Activated T-helper 2 cell treated with anti-CD3 and anti-CD28 coated beads, Interferon-gamma antibody, Interleukin-2, Interleukin-4, amounts not matched to agents 10 μg/mL and 5 μg/mL and 100 μg/mL, durations not matched to agents 14 hours and 24 hours and 36 hours (primary cell): ENCODE results near the gene LMTK3. TPM values are rescaled to one million over a fixed set of nuclear protein-coding genes. Genes with fewer than 3 reads are reported as not detected.
"Not testable (repeated sequence)": the region's sequence is repeated elsewhere in the genome, so short reads cannot be mapped to it uniquely, and the experiment has no call there.

Source experiments
- DNase-seq: peaks from one replicate; pipeline ENCODE4 v3.0.0; 2021; ENCODE audit warnings: low spot score
- H3K27ac Mint-ChIP-seq: one replicate; pipeline ENCODE4 v1.8.0; 2021; ENCODE audit warnings: mixed read lengths
- H3K27me3 Mint-ChIP-seq: one replicate; pipeline ENCODE4 v1.8.0; 2021; ENCODE audit warnings: low read depth, mixed read lengths
- H3K36me3 Mint-ChIP-seq: one replicate; pipeline ENCODE4 v1.8.0; 2021; ENCODE audit warnings: low read depth, mixed read lengths
- H3K4me1 Mint-ChIP-seq: one replicate; pipeline ENCODE4 v1.8.0; 2021; ENCODE audit warnings: low read depth, mixed read lengths
- H3K4me3 Mint-ChIP-seq: one replicate; pipeline ENCODE4 v1.8.0; 2021; ENCODE audit warnings: low read depth, mild to moderate bottlenecking, moderate library complexity, mixed read lengths
- H3K9me3 Mint-ChIP-seq: one replicate; pipeline ENCODE4 v1.8.0; 2021; ENCODE audit warnings: mixed read lengths
- intact Hi-C: fragments of 100-400 bp; cut with micrococcal nuclease; formaldehyde crosslinking; loops from one replicate; pipeline ENCODE4 v1.15.1; 2023
- total RNA-seq: library from RNA; stranded (reverse); gene quantifications from 2 replicates; pipeline ENCODE4 v1.2.3, GENCODE V29; 2022

Gene LMTK3
- total RNA-seq, 1 donor from 2014 or later = 5.1 TPM

DNA sequence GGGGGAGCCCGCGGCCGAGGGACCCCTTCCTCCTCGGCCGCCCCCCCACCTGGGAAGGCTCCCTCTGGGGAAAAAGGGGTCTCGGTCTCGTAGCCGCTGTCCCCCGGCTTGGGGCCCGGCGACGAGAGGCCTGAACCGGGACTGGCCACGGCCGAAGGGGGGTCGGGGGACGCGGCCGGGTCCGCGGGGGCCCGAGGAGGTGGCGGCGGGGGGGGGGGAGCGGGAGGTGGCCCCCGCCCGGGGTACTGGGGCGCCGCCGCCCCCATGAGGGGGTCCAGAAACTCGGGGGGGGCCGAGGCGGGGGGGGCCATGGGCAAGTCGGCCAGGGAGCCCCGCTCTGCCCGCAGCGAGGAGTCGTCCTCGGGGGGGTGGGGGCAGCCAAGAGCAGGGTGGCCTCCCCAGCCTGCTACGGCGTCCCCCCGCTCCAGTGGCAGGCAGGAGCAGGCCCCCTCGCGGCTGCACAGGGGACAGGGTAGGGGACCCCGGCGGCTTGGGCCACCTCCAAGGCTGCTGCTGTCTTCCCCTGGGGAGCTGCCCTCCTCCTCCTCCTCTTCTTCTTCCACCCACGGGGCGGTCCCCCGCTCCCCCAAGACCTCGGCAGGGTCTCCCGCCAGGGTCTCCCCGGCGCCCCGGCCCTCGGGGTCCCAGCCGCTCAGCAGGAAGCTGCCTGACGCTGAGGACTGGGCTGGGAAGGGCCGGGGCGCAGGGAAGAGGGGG lies 12.9 kb downstream of the LMTK3 start:
- H3K9me3 Mint-ChIP-seq = no peaks in the 10 kb centered on the region
- no peaks in the 10 kb centered on the region for H3K36me3 Mint-ChIP-seq
- intact Hi-C loops = no loop called here
- H3K4me3 Mint-ChIP-seq = no peak overlapping the region
- no peak for DNase-seq
- peaks cover 26% of the 10 kb centered on the region for H3K27me3 Mint-ChIP-seq
- H3K27ac Mint-ChIP-seq = no peak overlapping the region
- H3K4me1 Mint-ChIP-seq = peaks cover 10% of the 10 kb centered on the region

DNA sequence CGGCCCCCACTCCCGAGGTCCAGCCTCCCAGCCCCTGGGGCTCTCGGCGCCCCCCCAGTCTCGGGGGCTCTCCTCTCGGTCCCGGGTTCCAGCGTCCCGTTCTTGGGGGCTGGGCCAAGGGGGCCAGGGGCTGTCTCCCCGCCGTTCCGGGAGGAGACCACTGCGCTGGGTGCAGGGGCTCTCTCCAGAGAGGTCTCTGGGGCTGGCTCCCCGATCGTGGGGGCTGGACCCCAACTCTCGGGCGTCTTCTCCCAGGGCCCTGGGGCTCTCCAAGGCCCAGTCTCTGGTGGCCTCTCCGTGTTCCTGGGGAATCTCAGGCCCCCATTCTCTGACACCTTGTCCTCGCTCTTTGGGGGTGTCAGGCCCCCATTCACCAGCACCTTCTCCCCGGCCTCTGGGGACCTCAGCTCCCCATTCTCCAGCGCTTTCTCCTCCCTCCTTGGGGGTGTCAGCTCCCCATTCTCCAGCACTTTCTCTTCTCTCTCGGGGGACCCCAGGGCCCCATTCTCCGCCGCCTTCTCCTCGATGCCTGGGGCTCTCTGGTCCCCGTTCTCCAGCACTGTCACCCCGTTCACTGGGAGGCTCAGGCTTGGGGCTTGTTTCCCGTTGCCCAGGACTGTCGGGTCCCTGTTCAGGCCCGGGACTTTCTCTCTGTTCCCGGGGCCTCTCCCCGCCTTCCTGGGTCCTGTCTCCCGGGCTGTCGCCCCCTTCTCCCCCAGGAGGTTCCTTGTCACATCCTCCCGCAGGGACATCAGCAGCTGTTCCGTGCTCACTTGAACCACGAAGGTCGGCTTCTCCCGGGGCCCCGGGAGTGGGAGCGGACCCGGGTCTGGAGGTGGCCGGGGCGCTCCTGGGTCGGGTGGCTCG lies 13.7 kb downstream of the LMTK3 start:
- H3K36me3 Mint-ChIP-seq = no peaks in the 10 kb centered on the region
- DNase-seq = no peak
- intact Hi-C loops = no loop called here
- H3K9me3 Mint-ChIP-seq = no peaks in the 10 kb centered on the region
- H3K4me3 Mint-ChIP-seq = no peak overlapping the region
- H3K27ac Mint-ChIP-seq = no peak overlapping the region
- peaks cover 26% of the 10 kb centered on the region for H3K27me3 Mint-ChIP-seq
- H3K4me1 Mint-ChIP-seq = peaks cover 11% of the 10 kb centered on the region

DNA sequence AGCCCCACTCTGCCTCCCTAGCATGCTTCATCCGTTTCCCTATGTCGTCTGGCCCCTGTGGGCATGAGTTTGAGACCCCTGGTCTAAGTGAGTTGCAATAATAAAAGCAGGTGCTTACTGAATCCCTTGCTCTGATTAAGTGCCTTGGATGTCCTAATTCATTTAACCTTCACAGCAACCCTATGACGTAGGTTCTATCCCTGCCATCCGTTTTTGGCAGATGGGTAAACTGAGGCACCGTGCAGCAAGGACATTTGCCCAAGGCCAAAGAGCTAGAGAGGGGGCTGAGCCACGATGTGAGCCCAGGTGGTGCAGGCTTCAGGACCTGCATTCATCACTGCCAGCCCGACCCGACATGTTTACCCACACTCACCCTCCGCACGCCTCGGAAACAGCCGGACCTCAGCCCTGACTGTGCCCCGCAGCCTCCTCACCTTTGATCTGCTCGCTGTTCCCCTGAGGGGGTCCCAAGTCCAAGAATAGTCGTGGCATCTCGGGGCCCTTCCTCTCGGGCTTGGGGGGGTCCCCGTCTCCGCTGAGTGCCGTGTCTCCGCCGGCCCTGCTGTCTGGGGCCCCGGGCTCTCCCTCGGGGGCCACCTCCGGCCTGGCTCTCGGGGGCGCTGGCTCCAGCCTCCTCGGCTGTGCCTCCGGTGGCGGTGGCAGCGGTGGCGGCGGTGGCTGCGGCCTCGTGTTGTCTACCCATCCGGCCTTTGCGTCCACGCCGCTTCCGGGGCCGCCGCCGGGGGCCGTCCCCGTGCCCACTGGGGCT lies 14.5 kb downstream of the LMTK3 start:
- Mint-ChIP-seq H3K27ac (no peak overlapping the region), H3K4me1 (peaks cover 17% of the 10 kb centered on the region), H3K4me3 (no peak overlapping the region), H3K27me3 (peaks cover 30% of the 10 kb centered on the region), H3K9me3 (no peaks in the 10 kb centered on the region), H3K36me3 (no peaks in the 10 kb centered on the region)
- intact Hi-C loops = no loop called here
- DNase-seq = no peak

DNA sequence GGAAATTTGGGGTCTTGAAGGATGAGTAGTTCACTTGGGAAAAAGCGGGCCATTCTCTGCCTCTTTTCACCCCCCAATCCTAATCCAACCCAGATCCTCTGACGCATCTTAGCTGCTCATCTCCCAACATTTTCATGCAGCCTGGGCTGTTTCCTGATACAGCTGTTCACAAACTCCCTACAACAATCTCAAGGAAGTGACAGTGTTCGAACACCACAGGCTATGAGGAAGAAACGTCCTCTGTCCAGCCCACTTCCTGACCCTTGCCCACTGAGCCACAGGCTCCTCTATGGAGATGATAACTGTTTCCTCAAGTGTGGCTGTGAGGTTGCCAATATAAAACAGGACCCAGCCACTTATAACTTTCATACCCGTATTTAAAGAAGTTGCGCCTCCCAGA lies 16.2 kb downstream of the LMTK3 start:
- H3K4me1 Mint-ChIP-seq = peaks cover 22% of the 10 kb centered on the region
- H3K36me3 Mint-ChIP-seq = no peaks in the 10 kb centered on the region
- H3K4me3 Mint-ChIP-seq = no peak overlapping the region
- intact Hi-C loops = no loop called here
- no peak for DNase-seq
- H3K9me3 Mint-ChIP-seq = no peaks in the 10 kb centered on the region
- no peak overlapping the region for H3K27ac Mint-ChIP-seq
- H3K27me3 Mint-ChIP-seq = peaks cover 40% of the 10 kb centered on the region

DNA sequence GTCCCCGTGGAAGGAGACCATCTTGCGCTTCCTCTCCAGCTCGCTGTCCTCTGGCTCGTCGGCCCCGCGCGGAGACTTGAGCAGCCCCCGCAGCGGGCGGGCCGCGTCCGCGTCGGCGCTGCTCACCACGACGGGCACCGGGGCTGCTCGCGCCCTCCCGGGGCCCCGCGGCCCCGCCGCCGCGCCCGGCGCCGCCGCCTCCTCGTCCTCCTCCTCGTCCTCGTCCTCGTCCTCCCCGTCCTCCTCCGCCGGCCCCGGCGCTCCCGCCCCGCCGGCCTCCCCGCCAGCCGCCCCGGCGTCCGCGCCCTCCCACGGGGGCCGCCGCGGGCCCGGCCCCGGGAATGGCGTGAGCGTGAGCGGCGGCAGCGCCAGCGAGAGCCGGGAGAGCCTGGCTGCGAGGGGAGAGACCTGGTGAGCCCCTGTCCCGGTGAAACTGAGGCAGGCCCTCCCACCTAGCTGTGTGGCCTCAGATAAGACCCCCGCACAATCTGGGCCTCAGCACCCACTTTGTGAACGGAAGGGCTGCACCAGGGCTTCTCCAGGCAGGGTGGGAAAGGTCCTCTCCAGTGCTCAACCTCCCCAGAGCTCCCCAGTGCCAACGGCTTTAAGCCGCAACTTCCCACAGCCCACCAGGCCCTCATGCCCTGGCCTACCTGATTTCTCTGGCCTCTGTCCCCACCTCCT lies 17.8 kb downstream of the LMTK3 start:
- H3K9me3 Mint-ChIP-seq = no peaks in the 10 kb centered on the region
- no peak overlapping the region for H3K27ac Mint-ChIP-seq
- peak overlapping the region; percentile 72 for H3K4me3 Mint-ChIP-seq
- no peaks in the 10 kb centered on the region for H3K36me3 Mint-ChIP-seq
- no peak for DNase-seq
- H3K27me3 Mint-ChIP-seq = peaks cover 40% of the 10 kb centered on the region
- intact Hi-C loops = loop anchor here (2.0 kb wide), 1 partner anchor 25 kb away; the partner anchor contains the start of gene CYTH2
- H3K4me1 Mint-ChIP-seq = peaks cover 22% of the 10 kb centered on the region

DNA sequence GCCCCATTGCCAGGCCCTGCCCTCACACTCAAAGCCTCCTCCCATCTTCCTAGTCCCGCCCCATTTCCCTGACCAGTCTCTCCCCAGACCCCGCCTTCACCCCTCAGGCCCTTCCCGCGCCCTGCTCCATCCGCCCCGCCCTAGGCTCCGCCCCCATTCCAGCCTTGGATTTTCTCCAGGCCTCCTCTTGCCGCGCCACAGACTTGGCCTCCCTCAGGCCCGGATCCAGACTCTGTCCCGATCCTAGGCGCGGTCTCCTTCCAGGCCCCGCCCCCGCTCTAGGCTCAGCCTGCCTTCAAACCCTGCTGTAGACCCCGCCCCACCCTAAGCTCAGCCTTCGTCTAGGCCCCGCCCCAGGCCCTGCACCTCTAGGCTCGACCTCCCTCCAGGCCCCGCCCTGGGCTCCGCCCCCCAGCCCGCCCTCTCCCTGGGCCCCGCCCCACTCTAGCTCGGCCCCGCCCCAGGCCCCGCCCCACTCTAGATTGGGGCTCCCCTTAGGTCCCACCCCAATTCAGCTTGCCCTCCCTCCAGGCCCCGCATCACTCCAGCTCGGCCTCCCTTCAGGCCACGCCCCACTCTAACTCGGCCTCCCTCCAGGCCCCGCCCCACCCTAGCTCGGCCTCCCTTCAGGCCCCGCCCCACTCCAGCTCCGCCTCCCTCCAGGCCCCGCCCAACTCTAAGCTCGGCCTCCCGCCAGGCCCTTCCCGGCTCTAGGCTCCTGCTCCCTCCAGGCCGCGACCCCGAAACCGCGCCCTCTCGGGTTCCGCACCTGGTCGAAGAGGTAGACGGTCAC lies 18.5 kb downstream of the LMTK3 start:
- Mint-ChIP-seq H3K4me3 (peak overlapping the region; percentile 72), H3K36me3 (no peaks in the 10 kb centered on the region), H3K27me3 (peaks cover 40% of the 10 kb centered on the region), H3K9me3 (no peaks in the 10 kb centered on the region), H3K4me1 (peaks cover 22% of the 10 kb centered on the region), H3K27ac (peak overlapping the region; percentile 23)
- intact Hi-C loops = loop anchor here (2.0 kb wide), 1 partner anchor 24 kb away; the partner anchor contains the start of gene CYTH2
- peak; percentile 80 for DNase-seq

DNA sequence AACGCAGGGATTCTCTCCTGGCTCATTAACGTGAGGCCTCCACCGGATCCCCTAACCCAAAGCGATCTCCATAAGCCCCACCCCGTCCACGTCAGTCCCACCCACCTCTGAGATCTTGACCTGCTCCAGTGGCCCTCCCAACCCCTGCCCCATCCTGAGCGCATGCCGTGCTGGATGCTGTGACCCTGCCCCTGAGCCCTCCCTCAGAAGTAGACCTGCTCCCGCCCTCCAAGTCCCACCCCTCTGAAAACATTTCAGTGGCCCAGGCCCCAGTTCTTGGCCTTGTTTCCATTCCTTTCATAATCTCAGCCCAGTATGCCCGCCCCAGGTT lies 19.9 kb downstream of the LMTK3 start:
- intact Hi-C loops = loop anchor here (2.0 kb wide), 1 partner anchor 23 kb away; the partner anchor contains the start of gene CYTH2
- Mint-ChIP-seq H3K4me3 (peak overlapping the region; percentile 3), H3K36me3 (no peaks in the 10 kb centered on the region), H3K27me3 (peaks cover 34% of the 10 kb centered on the region), H3K4me1 (peaks cover 22% of the 10 kb centered on the region), H3K27ac (no peak overlapping the region), H3K9me3 (no peaks in the 10 kb centered on the region)
- DNase-seq = no peak

DNA sequence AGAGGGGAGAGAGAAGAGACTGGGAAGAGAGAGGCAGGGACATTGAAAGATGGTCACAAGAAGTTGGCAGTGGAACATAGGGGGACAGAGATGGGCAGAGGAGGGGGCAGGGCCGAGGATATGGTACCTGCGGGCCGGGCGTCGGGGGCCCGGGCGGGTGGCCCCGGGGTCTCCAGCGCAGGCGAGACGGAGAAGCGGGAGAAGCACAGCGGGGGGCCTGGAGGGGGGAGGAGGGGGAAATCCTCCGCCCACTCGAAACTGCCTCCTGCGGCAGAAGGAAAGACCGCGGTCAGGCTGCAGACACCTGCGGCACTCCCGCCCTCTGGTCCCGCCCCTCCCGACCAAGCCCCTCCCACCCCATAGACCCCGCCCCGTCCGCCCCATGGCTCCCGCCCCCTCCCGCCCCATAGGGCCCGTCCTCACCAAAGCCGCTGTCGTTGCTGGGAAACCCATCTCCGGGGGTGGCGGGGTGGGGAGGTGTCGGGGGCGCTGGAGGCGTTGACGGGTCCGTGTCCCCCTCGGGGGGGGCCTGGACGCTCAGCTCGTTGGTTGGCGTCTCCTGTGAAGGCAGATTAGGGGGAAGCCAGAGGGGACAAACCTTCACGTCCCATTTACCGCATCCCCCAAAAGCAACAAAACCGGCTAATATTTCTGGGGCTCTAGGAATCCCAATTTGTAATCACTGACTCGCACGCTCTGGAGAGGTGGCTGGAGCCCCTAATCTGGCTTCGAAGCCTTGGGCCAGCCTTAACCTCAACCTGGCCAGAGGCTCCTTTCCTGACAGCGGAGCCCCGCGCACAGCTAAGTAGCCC lies 20.4 kb downstream of the LMTK3 start:
- intact Hi-C loops = loop anchor here (1.0 kb wide), 1 partner anchor 93 kb away; no protein-coding TSS in a partner anchor
- Mint-ChIP-seq H3K36me3 (no peaks in the 10 kb centered on the region), H3K27ac (no peak overlapping the region), H3K4me3 (no peak overlapping the region), H3K9me3 (no peaks in the 10 kb centered on the region), H3K4me1 (peaks cover 22% of the 10 kb centered on the region), H3K27me3 (peaks cover 34% of the 10 kb centered on the region)
- DNase-seq = no peak

DNA sequence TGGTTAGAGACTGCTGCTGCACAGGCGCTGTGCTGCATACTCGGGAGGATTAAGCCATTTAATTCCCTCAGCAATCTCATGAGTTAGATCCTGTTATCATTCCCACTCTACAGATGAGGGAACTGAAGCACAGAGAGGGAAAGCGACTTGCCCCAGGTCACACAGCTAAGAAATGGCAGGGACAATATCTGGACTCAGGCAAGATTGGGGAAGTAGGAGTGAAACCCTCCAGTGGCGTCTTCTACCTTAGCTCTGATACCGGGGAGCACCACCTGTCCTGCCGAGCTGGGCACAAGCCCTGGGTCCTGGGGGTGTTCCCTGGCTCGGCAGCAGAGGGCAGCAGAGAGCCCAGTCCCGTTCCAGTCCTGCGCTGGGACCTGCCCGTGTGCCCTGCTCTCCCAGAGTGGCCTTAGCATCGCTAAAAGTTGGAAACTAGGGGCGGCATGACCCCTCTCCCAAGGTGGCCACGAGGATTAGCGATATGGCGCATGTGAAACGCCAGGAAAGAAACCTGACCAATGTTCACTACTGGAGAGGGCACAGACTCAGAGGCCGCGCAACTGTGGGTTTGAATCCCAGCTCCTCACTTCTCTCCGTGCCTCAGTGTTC lies 21.9 kb downstream of the LMTK3 start:
- no peaks in the 10 kb centered on the region for H3K9me3 Mint-ChIP-seq
- no peaks in the 10 kb centered on the region for H3K36me3 Mint-ChIP-seq
- H3K4me3 Mint-ChIP-seq = no peak overlapping the region
- DNase-seq = peak; percentile 76
- no peak overlapping the region for H3K27ac Mint-ChIP-seq
- peaks cover 18% of the 10 kb centered on the region for H3K4me1 Mint-ChIP-seq
- intact Hi-C loops = loop anchor here (1.0 kb wide), 1 partner anchor 95 kb away; no protein-coding TSS in a partner anchor
- peaks cover 22% of the 10 kb centered on the region for H3K27me3 Mint-ChIP-seq

DNA sequence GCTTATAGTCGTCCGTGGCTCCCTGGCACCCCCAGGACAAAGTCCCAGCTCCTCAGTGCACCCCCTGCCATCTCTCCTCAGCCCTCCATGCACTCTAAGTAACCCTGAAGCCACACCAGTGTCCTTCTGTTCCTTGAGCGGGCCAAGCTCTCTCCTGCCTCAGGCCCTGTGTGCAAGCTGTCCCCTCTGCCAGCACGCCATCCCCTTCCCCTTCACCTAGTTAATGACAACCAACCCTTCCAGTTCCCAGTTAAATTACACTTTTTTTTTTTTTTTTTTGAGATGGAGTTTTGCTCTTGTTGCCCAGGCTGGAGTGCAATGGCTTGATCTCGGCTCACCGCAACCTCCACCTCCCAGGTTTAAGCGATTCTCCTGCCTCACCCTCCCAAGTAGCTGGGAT lies 23.2 kb downstream of the LMTK3 start:
- H3K36me3 Mint-ChIP-seq, H3K4me3 Mint-ChIP-seq, H3K27ac Mint-ChIP-seq, intact Hi-C loops, H3K9me3 Mint-ChIP-seq, DNase-seq: not testable (repeated sequence)
- peaks cover 15% of the 10 kb centered on the region for H3K27me3 Mint-ChIP-seq
- peaks cover 18% of the 10 kb centered on the region for H3K4me1 Mint-ChIP-seq

DNA sequence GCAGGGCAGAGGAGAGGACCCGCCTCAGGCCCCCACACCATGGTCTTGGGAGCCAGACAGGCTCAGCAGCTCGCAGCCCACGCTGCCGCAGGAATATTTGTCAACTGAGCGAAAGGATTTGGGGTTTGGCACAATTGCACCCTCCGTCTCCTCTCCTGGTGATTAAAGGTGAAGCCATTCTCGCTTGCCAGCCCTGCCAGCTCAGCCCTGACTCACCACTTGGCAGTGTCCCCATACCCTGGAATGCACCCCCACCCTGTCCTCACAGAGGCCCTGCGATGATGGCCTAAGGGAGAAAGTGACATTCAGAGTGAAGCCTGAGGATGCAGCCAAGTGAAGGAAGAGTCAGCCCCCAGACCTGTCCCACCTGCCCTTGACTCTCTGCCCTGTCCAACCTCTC lies 23.7 kb downstream of the LMTK3 start:
- peaks cover 17% of the 10 kb centered on the region for H3K4me1 Mint-ChIP-seq
- no peaks in the 10 kb centered on the region for H3K36me3 Mint-ChIP-seq
- H3K27me3 Mint-ChIP-seq = peaks cover 15% of the 10 kb centered on the region
- intact Hi-C loops = no loop called here
- DNase-seq = no peak
- H3K9me3 Mint-ChIP-seq = no peaks in the 10 kb centered on the region
- no peak overlapping the region for H3K4me3 Mint-ChIP-seq
- no peak overlapping the region for H3K27ac Mint-ChIP-seq
